Activated CD8-positive, alpha-beta T cell treated with anti-CD3 and anti-CD28 coated beads, Interleukin-2, amount 10 ng/mL, durations not matched to agents 7 days and 5 days (primary cell): ENCODE measurements around the gene AKNA. TPM values are rescaled to one million over a fixed set of nuclear protein-coding genes. Genes with fewer than 3 reads are reported as not detected.
A peak's percentile ranks its signal among the peaks of the same experiment; 100 is the strongest.
"Not testable (repeated sequence)": the region's sequence is repeated elsewhere in the genome, so short reads cannot be mapped to it uniquely, and the experiment has no call there.

Experiments used
- ATAC-seq: fragments of 150-1000 bp; cut with Tn5 transposase; one replicate; pipeline ENCODE4 v1.10.0; 2021; ENCODE audit warnings: moderate library complexity
- CTCF ChIA-PET: fragments of 350-600 bp; sonication (Branson Sonifier 250); formaldehyde crosslinking; loops from one replicate; lab custom pipeline; 2021; ENCODE audit warnings: antibody characterized with exemption; lab: Charles Lee
- POLR2A ChIA-PET: fragments of 350-600 bp; sonication (Branson Sonifier 250); formaldehyde crosslinking; loops from one replicate; lab custom pipeline; 2021; ENCODE audit warnings: antibody characterized with exemption; lab: Charles Lee
- DNase-seq: peaks from one replicate; pipeline ENCODE4 v3.0.0-alpha.2; 2020
- H3K27ac Mint-ChIP-seq: one replicate; pipeline ENCODE4 v1.8.0; 2021; ENCODE audit warnings: mild to moderate bottlenecking, mixed read lengths
- H3K27me3 Mint-ChIP-seq: one replicate; pipeline ENCODE4 v1.8.0; 2021; ENCODE audit warnings: low read depth, mixed read lengths
- H3K36me3 Mint-ChIP-seq: one replicate; pipeline ENCODE4 v1.8.0; 2021; ENCODE audit warnings: low read depth, mixed read lengths
- H3K4me1 Mint-ChIP-seq: one replicate; pipeline ENCODE4 v1.8.0; 2021; ENCODE audit warnings: low read depth, mixed read lengths
- H3K4me3 Mint-ChIP-seq: one replicate; pipeline ENCODE4 v1.8.0; 2021; ENCODE audit warnings: mild to moderate bottlenecking, mixed read lengths
- H3K9me3 Mint-ChIP-seq: one replicate; pipeline ENCODE4 v1.8.0; 2022; ENCODE audit warnings: mixed read lengths; ENCODE audit not compliant: insufficient read depth
- total RNA-seq, 2 experiments: library from RNA; stranded (reverse); gene quantifications; one replicate each; pipeline ENCODE4 v1.2.3, GENCODE V29; 2021

Gene AKNA
- total RNA-seq, 2 experiments from 2014 or later, result 413 to 430 TPM

DNA sequence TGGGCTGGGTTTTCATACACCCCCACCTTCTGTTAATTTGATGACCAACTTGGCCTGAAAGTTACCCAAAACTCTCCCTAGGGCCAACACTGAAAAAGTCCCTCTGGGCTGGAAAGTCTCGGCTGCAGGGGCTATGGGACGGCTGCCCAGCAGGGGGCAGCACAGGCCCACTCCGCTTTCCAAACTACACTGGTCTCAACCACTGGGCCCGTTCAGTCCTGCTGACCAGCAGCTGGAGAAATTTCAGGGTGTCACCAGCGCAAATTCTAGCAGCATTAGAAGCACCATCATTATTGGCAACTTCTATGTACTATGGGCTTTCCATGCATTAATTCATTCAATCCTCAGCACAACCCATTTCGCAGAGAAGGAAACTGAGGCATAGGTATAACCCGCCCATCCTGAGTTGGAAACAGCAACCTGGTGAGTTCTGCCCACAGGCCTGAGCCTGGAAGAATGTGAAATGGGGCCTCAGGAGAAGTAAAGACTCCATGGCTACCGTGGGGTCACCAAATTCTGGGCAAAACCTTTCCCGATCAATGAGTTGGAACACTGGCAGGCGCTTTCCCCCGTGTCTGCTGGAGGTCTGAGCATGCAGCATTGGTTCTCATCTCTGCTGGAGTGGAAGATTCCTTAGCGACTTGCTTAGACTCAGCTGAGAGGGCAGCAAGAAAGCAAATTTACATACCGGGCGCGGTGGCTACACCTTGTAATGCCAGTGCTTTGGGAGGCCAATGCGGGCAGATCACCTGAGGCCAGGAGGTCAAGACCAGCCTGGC is 48.5 kb downstream of the AKNA start:
- no peaks in the 10 kb centered on the region for H3K27me3 Mint-ChIP-seq
- peaks cover 43% of the 10 kb centered on the region for H3K4me1 Mint-ChIP-seq
- no peak overlapping the region for H3K4me3 Mint-ChIP-seq
- ATAC-seq (peak; percentile 46), DNase-seq (peak; percentile 64)
- peaks cover 88% of the 10 kb centered on the region for H3K36me3 Mint-ChIP-seq
- H3K9me3 Mint-ChIP-seq, result no peaks in the 10 kb centered on the region
- CTCF ChIA-PET, result interaction anchor here (0.8 to 5.7 kb wide), 17 partner anchors 11 to 314 kb away, joined by 3 to 46 read pairs (median 4); partner anchors contain the start of gene AKNA
- peak overlapping the region; percentile 43 for H3K27ac Mint-ChIP-seq
- POLR2A ChIA-PET, result interaction anchor here (1.7 kb wide), 1 partner anchor 46 kb away, joined by 7 read pairs; no protein-coding TSS in a partner anchor

DNA sequence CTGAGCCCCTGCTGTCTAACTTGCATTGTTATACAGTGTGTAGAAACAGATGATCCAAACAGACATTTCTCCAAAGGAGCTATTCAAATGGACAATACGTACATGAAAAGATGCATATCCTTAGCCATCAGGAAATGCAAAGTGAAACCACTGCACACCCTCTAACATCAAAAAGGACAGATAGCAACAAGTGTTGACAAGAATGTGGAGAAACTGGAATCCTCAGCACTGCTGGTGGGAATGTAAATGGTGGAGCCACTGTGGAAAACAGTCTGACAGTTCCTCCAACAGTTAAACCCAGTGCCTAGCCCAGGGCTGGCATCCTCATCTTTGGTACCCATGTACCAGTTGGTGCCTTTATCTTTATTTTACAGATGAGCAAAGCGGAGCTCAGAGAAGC is 49.6 kb downstream of the AKNA start:
- H3K36me3 Mint-ChIP-seq, result peaks cover 78% of the 10 kb centered on the region
- no peak overlapping the region for H3K27ac Mint-ChIP-seq
- ATAC-seq, result no peak
- H3K4me3 Mint-ChIP-seq, result no peak overlapping the region
- H3K4me1 Mint-ChIP-seq, result peaks cover 33% of the 10 kb centered on the region
- no peaks in the 10 kb centered on the region for H3K9me3 Mint-ChIP-seq
- DNase-seq, result no peak
- POLR2A ChIA-PET, result interaction anchor here (0.8 kb wide), 1 partner anchor 50 kb away, joined by 3 read pairs; the partner anchor contains the start of gene AKNA
- no peaks in the 10 kb centered on the region for H3K27me3 Mint-ChIP-seq
- CTCF ChIA-PET, result interaction anchor here (0.6 to 5.7 kb wide), 9 partner anchors 9 to 315 kb away, joined by 3 to 46 read pairs (median 4); partner anchors contain the start of gene AKNA

DNA sequence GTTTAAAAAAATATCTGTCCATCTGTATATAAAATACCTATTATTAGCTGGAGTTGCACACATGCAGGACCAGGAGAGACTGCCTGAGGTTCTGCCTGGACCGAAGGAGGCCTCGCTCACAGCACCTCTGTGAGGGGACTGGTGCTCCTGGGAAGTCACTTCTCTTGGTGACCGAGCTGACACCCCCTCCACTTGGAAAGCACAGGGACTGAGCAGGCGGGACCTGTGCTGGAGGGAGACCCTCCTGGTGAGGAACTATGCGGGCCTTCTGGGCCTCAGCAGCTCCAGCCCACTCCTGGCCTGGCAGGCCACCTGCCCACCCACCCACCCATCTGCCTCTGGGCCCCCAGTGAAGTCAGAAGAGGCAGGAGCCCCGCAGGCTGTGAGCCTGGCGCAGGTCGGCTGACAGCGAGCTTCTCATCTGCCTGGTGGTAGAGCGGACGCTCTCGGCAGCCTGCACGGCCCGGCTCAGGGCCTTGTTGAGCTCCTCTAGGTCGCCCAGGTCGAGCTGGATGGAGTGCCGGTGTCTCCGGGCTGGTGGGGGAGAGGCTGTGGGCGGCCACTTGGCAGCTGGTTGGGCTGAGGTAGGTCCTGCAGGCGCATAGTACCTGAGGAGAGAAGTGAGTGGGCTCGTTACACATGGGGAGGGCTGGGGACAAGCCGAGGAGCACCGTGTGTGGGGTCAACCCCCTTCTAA is 50.9 kb downstream of the AKNA start:
- Mint-ChIP-seq H3K9me3 (no peaks in the 10 kb centered on the region), H3K36me3 (peaks cover 69% of the 10 kb centered on the region), H3K27ac (no peak overlapping the region), H3K27me3 (no peaks in the 10 kb centered on the region), H3K4me3 (no peak overlapping the region), H3K4me1 (peaks cover 25% of the 10 kb centered on the region)
- ChIA-PET POLR2A (no interaction called here), CTCF (interaction anchor here (1.0 to 5.7 kb wide), 3 partner anchors 13 to 69 kb away, joined by 3 to 46 read pairs (median 3); partner anchors contain the start of gene AKNA)
- no peak for ATAC-seq
- no peak for DNase-seq

DNA sequence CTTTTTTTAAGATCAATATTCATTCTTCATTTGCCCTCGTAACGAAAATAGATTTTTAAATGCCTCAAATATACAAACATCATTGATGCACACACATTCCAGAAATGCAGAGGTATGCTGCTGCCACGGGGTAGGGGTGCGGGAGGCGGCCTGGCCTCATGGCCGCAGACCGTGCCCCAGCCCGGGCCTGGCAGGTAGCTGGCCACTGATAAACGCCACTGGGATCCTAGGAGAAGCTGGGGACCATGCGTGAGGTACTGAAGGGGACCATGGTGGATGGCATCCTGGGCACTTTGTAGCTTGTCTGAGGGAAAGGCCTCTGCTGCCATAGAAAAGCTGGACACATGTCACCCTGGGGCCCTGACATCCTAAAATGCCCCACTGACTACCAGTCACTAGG is 51.6 kb downstream of the AKNA start:
- DNase-seq (no peak), ATAC-seq (no peak)
- Mint-ChIP-seq H3K27me3 (no peaks in the 10 kb centered on the region), H3K4me1 (peaks cover 20% of the 10 kb centered on the region), H3K9me3 (no peaks in the 10 kb centered on the region), H3K4me3 (no peak overlapping the region), H3K27ac (no peak overlapping the region), H3K36me3 (peaks cover 62% of the 10 kb centered on the region)
- ChIA-PET POLR2A (no interaction called here), CTCF (interaction anchor here (1.0 to 1.1 kb wide), 2 partner anchors 14 to 70 kb away, joined by 3 read pairs; no protein-coding TSS in a partner anchor)

DNA sequence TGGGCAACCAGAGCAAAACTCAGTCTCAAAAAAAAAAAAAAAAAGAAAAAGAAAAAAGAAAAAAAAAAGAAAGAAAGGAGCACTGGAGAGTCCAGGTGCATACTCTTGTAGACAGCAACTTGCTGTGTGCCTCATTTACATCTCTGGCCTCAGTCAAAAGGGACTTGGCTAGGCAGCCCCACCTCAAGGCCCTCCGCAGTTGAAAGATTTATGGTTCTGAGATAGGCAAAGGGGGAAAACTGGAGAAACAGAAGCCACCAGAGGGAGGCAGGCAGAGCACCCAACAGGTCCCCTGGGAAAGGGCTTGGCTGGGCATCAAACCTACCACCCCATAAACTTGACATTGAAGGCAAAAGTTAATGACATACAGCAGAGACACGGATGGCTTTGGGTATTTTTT is 52.0 kb downstream of the AKNA start:
- Mint-ChIP-seq H3K36me3 (peaks cover 59% of the 10 kb centered on the region), H3K27me3 (no peaks in the 10 kb centered on the region), H3K27ac (no peak overlapping the region), H3K4me1 (peaks cover 19% of the 10 kb centered on the region), H3K4me3 (no peak overlapping the region), H3K9me3 (no peaks in the 10 kb centered on the region)
- ATAC-seq (no peak), DNase-seq (no peak)
- ChIA-PET POLR2A (no interaction called here), CTCF (no interaction called here)

DNA sequence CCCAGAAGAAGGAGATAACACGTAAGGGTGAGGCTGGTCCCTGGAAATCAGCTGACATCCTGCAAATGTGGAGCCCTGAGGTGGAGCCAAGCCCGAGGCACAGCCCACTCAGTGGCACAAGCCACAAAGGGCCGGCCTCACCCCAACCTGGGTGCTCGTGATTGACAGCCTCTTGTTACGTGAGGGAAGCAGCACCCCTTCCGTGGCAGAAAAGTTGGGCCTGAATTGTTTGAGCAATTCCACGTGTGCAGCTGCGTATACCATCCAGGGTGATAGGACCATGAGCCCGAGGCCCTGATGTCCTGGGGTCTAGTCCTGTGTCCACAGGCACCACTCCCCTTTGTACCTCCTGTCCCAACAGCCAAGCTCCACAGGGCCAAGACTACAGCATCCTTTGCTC is 53.3 kb downstream of the AKNA start:
- Mint-ChIP-seq H3K36me3 (peaks cover 48% of the 10 kb centered on the region), H3K27ac (peak overlapping the region; percentile 40), H3K4me3 (no peak overlapping the region), H3K4me1 (peaks cover 10% of the 10 kb centered on the region), H3K27me3 (no peaks in the 10 kb centered on the region), H3K9me3 (no peaks in the 10 kb centered on the region)
- DNase-seq (no peak), ATAC-seq (no peak)
- ChIA-PET POLR2A (no interaction called here), CTCF (no interaction called here)

DNA sequence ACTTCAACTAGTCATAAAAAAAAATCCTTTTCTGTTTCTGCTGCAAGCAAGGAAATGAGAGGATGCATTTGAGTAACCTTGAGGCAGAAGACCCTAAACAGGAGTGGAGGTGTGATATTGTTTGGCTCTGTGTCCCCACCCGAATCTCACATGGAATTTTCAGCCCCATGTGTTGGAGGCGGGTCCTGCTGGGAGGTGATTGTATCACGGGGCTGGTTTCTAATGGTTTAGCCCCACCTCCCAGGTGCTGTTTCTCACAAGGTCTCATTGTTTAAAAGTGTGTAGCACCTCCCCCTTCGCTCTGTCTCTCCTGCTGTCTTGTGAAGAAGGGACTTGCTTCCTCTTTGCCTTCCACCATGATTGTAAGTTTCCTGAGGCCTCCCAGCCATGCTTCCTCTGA is 54.1 kb downstream of the AKNA start:
- H3K4me3 Mint-ChIP-seq, POLR2A ChIA-PET, ATAC-seq, H3K27me3 Mint-ChIP-seq, CTCF ChIA-PET, DNase-seq, H3K9me3 Mint-ChIP-seq, H3K27ac Mint-ChIP-seq, H3K4me1 Mint-ChIP-seq: not testable (repeated sequence)
- H3K36me3 Mint-ChIP-seq, result peaks cover 40% of the 10 kb centered on the region

DNA sequence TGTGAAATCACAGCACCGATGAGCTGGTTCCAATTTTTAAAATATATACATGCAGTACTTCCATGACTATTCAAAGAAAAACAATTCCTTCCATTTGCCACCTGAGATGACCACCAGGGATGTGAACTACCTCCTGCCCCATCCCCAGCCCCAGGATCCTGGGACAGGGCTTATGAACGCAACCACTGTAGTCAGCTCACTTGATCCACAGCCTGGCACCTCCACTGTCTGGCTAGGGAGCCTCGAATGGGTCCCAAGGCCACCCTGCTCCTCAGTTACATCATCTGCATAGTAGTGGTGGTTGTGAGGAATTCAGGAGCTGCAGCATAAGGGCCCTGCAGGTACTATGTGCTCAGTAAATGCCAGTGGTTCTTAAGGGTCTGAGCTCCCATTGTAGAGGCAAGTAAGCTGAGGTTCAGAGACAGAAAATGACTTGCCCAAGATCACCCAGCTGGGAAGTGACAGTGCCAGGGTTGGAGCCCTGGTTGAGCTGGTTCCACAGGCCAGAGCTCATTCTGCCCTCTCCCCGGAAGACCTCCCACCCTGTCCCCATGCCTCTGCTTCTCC is 55.2 kb downstream of the AKNA start:
- H3K27me3 Mint-ChIP-seq, DNase-seq, H3K9me3 Mint-ChIP-seq, H3K4me1 Mint-ChIP-seq, ATAC-seq, CTCF ChIA-PET: not testable (repeated sequence)
- Mint-ChIP-seq H3K36me3 (peaks cover 30% of the 10 kb centered on the region), H3K27ac (peak overlapping the region; percentile 61), H3K4me3 (peak overlapping the region; percentile 15)
- POLR2A ChIA-PET, result interaction anchor here (0.6 to 0.9 kb wide), 2 partner anchors 9 to 321 kb away, joined by 3 to 4 read pairs; no protein-coding TSS in a partner anchor

DNA sequence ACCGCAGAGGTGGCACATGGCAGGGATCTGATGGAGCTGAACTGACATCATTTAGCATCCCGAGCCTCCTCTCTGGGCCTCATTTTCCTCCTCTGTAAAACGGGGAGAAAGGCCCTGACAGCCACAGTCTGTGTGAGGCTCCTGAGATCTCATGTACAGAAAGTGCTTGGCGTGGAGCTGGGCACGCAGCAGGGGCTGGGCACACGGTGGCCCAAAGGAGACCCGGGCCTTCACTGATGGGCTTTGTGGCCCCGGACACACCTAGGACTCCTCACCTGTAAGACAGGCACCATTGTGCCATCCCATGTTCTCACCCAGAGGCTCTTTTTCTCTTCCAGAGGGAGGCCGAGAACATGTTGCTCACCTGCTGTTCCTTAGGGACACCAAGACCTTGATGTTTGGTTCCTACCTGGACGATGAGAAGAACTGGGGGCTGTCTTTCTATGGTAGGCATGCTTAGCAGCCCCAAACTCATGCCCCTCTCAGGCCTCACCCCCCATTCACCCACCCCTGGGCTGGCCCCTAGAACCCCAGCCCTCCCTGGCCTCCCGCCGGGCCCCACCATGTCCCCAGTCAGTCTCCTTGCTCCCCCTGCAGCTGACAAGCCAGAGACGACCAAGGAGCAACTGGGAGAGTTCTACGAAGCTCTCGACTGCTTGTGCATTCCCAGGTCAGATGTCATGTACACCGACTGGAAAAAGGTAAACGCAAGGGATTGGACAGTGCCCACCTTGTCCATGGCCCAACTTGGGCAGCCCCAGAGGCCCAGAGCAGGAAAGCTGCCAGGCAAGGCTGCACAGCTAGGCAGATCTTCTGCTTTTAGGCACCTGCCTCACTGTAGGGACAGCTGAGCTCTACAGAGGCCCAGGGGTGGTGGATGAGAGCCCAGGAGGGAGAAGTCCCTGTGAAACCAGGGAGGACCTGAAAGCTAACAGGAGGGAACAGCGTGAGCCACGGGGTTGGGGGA is 56.3 kb downstream of the AKNA start:
- Mint-ChIP-seq H3K36me3 (peaks cover 21% of the 10 kb centered on the region), H3K4me3 (peak overlapping the region; percentile 22), H3K27ac (peak overlapping the region; percentile 72)
- H3K4me1 Mint-ChIP-seq, DNase-seq, H3K9me3 Mint-ChIP-seq, CTCF ChIA-PET, H3K27me3 Mint-ChIP-seq: not testable (repeated sequence)
- POLR2A ChIA-PET, result interaction anchor here (0.9 kb wide), 1 partner anchor 11 kb away, joined by 3 read pairs; no protein-coding TSS in a partner anchor
- peak; percentile 12 for ATAC-seq

DNA sequence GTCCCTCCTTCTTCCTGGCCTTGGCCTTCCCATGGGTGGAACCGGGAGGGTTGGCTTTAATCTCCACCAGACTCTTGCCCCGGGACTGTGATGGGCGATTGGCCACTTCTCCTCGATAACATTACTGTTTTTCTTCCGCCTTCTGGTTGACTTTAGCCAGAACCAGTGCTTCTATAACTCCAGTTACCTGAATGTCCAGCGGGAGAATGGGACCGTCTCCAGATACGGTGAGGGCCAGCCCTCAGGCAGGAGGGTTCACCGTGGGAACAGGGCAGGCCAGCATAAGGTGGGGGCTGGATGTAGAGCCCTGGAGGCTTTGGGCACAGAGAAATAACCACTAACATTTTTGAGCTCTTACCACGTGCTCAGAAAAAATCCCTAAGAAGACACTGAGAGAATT is 57.1 kb downstream of the AKNA start:
- CTCF ChIA-PET, result no interaction called here
- Mint-ChIP-seq H3K27ac (peak overlapping the region; percentile 42), H3K4me3 (no peak overlapping the region), H3K4me1 (peaks cover 2% of the 10 kb centered on the region), H3K36me3 (peaks cover 12% of the 10 kb centered on the region), H3K9me3 (no peaks in the 10 kb centered on the region), H3K27me3 (no peaks in the 10 kb centered on the region)
- POLR2A ChIA-PET, result no interaction called here
- no peak for ATAC-seq
- no peak for DNase-seq

DNA sequence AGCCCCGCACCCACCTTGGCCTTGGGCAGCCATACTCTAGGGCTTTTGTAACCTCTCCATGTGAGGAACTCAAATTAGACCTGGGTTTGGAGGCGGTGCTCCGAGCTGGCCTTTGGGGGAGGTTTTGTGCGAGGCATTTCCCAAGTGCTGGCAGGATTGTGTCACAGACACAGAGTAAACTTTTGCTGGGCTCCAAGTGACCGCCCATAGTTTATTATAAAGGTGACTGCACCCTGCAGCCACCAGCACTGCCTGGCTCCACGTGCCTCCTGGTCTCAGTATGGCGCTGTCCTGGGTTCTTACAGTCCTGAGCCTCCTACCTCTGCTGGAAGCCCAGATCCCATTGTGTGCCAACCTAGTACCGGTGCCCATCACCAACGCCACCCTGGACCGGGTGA is 58.2 kb downstream of the AKNA start, which contains the start of gene ORM2:
Gene ORM2 (plus strand): TSS at position 245 of the 398 bp plus-strand sequence. CDS start 36 bp downstream, at position 281.
- peak within 1 kb of the TSS; percentile 42 for H3K27ac Mint-ChIP-seq
- H3K36me3 Mint-ChIP-seq, POLR2A ChIA-PET, CTCF ChIA-PET, H3K4me3 Mint-ChIP-seq, H3K27me3 Mint-ChIP-seq, DNase-seq, H3K9me3 Mint-ChIP-seq, H3K4me1 Mint-ChIP-seq: not testable (repeated sequence)
- ATAC-seq, result peak; percentile 9
